Panc1 (cell line): ENCODE measurements around the gene CCDC177.

Source experiments
- REST ChIP-seq, 2 experiments: IDR thresholded peaks; 2 replicates each; pipeline ENCODE4 v1.6.1; 2011 to 2012; ENCODE audit warnings: low read depth in 2 of 2, control low read depth in 1 of 2, low read length in 1 of 2, mild to moderate bottlenecking in 1 of 2, moderate library complexity in 1 of 2; ENCODE audit not compliant: insufficient read depth in 1 of 2
- TF ChIP-seq, protein P1 (sequence below): fragments of 450-650 bp; IDR thresholded peaks from 2 replicates; pipeline ENCODE4 v1.5.1; 2017; ENCODE audit warnings: mild to moderate bottlenecking

DNA sequence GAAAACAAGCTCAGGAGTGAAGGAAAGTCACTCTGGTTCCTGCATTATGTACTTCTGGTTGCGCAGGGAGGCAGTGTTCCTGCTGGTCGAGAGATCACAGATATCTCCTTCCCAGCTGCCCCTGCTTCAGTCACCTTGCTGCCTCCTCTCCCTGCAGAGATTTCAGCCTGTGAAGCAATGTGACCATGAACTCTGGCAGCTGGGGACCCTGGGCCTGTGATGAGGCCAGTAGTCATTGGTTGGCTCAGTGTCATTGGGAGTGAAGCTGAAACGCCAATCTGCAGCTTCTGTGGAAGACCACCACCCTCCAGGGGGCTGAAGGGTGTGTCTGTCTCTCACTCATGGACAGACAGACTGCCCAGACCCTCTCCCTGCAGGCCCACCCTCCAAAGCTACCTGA is 45.1 kb downstream of the CCDC177 start:
- TF ChIP-seq, protein P1, sequence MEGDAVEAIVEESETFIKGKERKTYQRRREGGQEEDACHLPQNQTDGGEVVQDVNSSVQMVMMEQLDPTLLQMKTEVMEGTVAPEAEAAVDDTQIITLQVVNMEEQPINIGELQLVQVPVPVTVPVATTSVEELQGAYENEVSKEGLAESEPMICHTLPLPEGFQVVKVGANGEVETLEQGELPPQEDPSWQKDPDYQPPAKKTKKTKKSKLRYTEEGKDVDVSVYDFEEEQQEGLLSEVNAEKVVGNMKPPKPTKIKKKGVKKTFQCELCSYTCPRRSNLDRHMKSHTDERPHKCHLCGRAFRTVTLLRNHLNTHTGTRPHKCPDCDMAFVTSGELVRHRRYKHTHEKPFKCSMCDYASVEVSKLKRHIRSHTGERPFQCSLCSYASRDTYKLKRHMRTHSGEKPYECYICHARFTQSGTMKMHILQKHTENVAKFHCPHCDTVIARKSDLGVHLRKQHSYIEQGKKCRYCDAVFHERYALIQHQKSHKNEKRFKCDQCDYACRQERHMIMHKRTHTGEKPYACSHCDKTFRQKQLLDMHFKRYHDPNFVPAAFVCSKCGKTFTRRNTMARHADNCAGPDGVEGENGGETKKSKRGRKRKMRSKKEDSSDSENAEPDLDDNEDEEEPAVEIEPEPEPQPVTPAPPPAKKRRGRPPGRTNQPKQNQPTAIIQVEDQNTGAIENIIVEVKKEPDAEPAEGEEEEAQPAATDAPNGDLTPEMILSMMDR, result no peak
- no peak for TF ChIP-seq REST (IDR thresholded peaks at IDR 0.05; ENCODE audit: insufficient read depth in 1 of 2, low read depth in 2 of 2, low read length in 1 of 2)
